OCI-LY7 (cell line): Measurements from ENCODE around the gene RNF5. TPM values are rescaled to one million over a fixed set of nuclear protein-coding genes. Genes with fewer than 3 reads are reported as not detected.

Source experiments
- BruUV-seq: library from RNA; stranded (reverse); fragments of 400-500 nt; replicated peaks from 2 replicates; lab custom pipeline; 2021; lab: Mats Ljungman, UMichigan
- CTCF ChIA-PET: fragments of 300-600 bp; sonication (Branson Sonifier 250); formaldehyde crosslinking; loops from one replicate; lab custom pipeline; 2022; ENCODE audit warnings: antibody characterized with exemption; ENCODE audit not compliant: unreplicated experiment; lab: Charles Lee
- POLR2A ChIA-PET: fragments of 300-600 bp; sonication (Branson Sonifier 250); formaldehyde crosslinking; loops from one replicate; lab custom pipeline; 2022; ENCODE audit warnings: antibody characterized with exemption; lab: Charles Lee
- DNase-seq: peaks from one replicate; pipeline ENCODE4 v3.0.0-alpha.2; 2015; ENCODE audit warnings: low spot score
- H2AFZ ChIP-seq: fragments of 200-600 bp; sonication (generic), shearing (Covaris generic); 2 replicates; pipeline ENCODE4 v1.6.1; 2014; ENCODE audit warnings: mild to moderate bottlenecking, antibody characterized with exemption, low read length, moderate library complexity
- H3K27ac ChIP-seq: fragments of 200-600 bp; sonication (generic); 2 replicates; pipeline ENCODE4 v1.5.1; 2014; ENCODE audit warnings: mixed run types, low read depth, mild to moderate bottlenecking, moderate library complexity, low read length, inconsistent platforms; ENCODE audit not compliant: poor library complexity, severe bottlenecking
- H3K36me3 ChIP-seq: fragments of 200-600 bp; sonication (generic); 2 replicates; pipeline ENCODE4 v1.6.1; 2014; ENCODE audit warnings: mild to moderate bottlenecking, antibody characterized with exemption, low read length, moderate library complexity, mixed read lengths; ENCODE audit not compliant: insufficient read depth
- H3K4me1 ChIP-seq: fragments of 200-600 bp; sonication (generic); 2 replicates; pipeline ENCODE4 v1.5.1; 2014; ENCODE audit warnings: mild to moderate bottlenecking, low read length; ENCODE audit not compliant: insufficient read depth, poor library complexity, severe bottlenecking
- H3K4me2 ChIP-seq: fragments of 200-600 bp; sonication (generic); 2 replicates; pipeline ENCODE4 v1.6.1; 2014; ENCODE audit warnings: mild to moderate bottlenecking, low read length
- H3K4me3 ChIP-seq: fragments of 200-600 bp; sonication (generic); 2 replicates; pipeline ENCODE4 v1.5.1; 2014; ENCODE audit warnings: mild to moderate bottlenecking, low read depth, low read length; ENCODE audit not compliant: poor library complexity, severe bottlenecking
- H3K79me2 ChIP-seq: fragments of 200-600 bp; sonication (generic); 2 replicates; pipeline ENCODE4 v1.6.1; 2016; ENCODE audit warnings: low read depth, mild to moderate bottlenecking, low read length, moderate library complexity, mixed read lengths; ENCODE audit not compliant: insufficient read depth
- H3K9me2 ChIP-seq: fragments of 200-600 bp; sonication (generic); 2 replicates; pipeline ENCODE4 v1.6.1; 2016; ENCODE audit warnings: mild to moderate bottlenecking, low read length, mixed read lengths; ENCODE audit not compliant: insufficient read depth
- H3K9me3 ChIP-seq: fragments of 200-600 bp; sonication (generic); 2 replicates; pipeline ENCODE4 v1.6.1; 2014; ENCODE audit warnings: mild to moderate bottlenecking, mixed run types, low read length, mixed read lengths
- H4K20me1 ChIP-seq: fragments of 200-600 bp; sonication (generic); 2 replicates; pipeline ENCODE4 v1.6.1; 2014; ENCODE audit warnings: mild to moderate bottlenecking, antibody characterized with exemption, low read length, moderate library complexity, mixed read lengths; ENCODE audit not compliant: insufficient read depth
- CTCF ChIP-seq: fragments of 200-600 bp; sonication (generic); conservative IDR thresholded peaks from 2 replicates; pipeline ENCODE4 v1.5.1; 2014; ENCODE audit warnings: mild to moderate bottlenecking, antibody characterized with exemption, low read length, moderate library complexity, mixed read lengths
- EZH2phosphoT487 ChIP-seq: fragments of 200-600 bp; sonication (generic); IDR thresholded peaks from 2 replicates; pipeline ENCODE4 v1.6.1; 2018; ENCODE audit warnings: low read depth, borderline replicate concordance, mild to moderate bottlenecking, mixed run types, antibody characterized with exemption, low read length, moderate library complexity, mixed read lengths
- intact Hi-C: fragments of 100-400 bp; cut with micrococcal nuclease; formaldehyde crosslinking; loops from one replicate; pipeline ENCODE4 v1.10.0; 2022; ENCODE audit not compliant: unreplicated experiment
- total RNA-seq, 2 experiments: library from RNA; depleted of rRNA in 1 of 2; stranded (reverse); fragments of >200 nt in 1 of 2; shearing (Covaris generic) in 1 of 2; gene quantifications; 2 replicates each; pipeline ENCODE4 v1.2.3, GENCODE V29; 2014 to 2022

RNF5 gene
- total RNA-seq, 2 experiments from 2014 or later, result 50.6 to 59.9 TPM

- ChIA-PET CTCF (no interaction called here), POLR2A (no interaction called here)
- DNase-seq, result no peak
- Histone ChIP-seq H4K20me1 (no peaks in the 10 kb centered on the region), H3K4me2 (no peak overlapping the region), H3K9me2 (no peaks in the 10 kb centered on the region), H3K27ac (no peak overlapping the region), H3K4me3 (no peak overlapping the region), H2AFZ (no peak overlapping the region), H3K4me1 (peaks cover 9% of the 10 kb centered on the region), H3K36me3 (no peaks in the 10 kb centered on the region), H3K9me3 (no peaks in the 10 kb centered on the region; the same call in 1 of the 2 replicates), H3K79me2 (no peaks in the 10 kb centered on the region)
- intact Hi-C loops, result no loop called here
- no peak for TF ChIP-seq CTCF
- no TSS peak for BruUV-seq
Observed at GRCh38 chr6:32202186-32202585, 24.0 kb downstream of the RNF5 start.

- BruUV-seq, result no TSS peak
Observed at GRCh38 chr6:32203426-32204267, 25.4 kb downstream of the RNF5 start.

More at GRCh38 chr6:32203426-32204267, 25.4 kb downstream of the RNF5 start:
- H4K20me1 ChIP-seq, result no peaks in the 10 kb centered on the region
- no peak overlapping the region for H3K4me3 ChIP-seq
- POLR2A ChIA-PET, result interaction anchor here (0.9 kb wide), 1 partner anchor 51 kb away, joined by 4 read pairs; no protein-coding TSS in a partner anchor
- no peak for DNase-seq
- H3K4me2 ChIP-seq, result no peak overlapping the region
- no peaks in the 10 kb centered on the region for H3K79me2 ChIP-seq
- TF ChIP-seq EZH2phosphoT487, result no peak
- TF ChIP-seq CTCF, result no peak
- no peak overlapping the region for H3K27ac ChIP-seq
- no peaks in the 10 kb centered on the region for H3K9me2 ChIP-seq
- H3K4me1 ChIP-seq, result no peaks in the 10 kb centered on the region
- intact Hi-C loops, result no loop called here
- no peaks in the 10 kb centered on the region; the same call in 1 of the 2 replicates for H3K9me3 ChIP-seq
- CTCF ChIA-PET, result interaction anchor here (0.6 kb wide), 1 partner anchor 203 kb away, joined by 4 read pairs; no protein-coding TSS in a partner anchor
- H3K36me3 ChIP-seq, result no peaks in the 10 kb centered on the region
- no peak overlapping the region for H2AFZ ChIP-seq
